Suprapubic skin (tissue), 3 donors: ENCODE results near the gene SCG2.

ENCODE experiments used
- POLR2AphosphoS5 ChIP-seq, 3 donors: sonication (generic); formaldehyde crosslinking; IDR thresholded peaks; one replicate each; pipeline ENCODE4 v1.6.1; 2017; ENCODE audit warnings: antibody characterized with exemption in 3 of 3
- TF ChIP-seq, protein P1 (sequence below), 2 donors: fragments of 200-600 bp in 1 of 2; fragments of 450-650 bp in 1 of 2; sonication (generic) in 1 of 2; IDR thresholded peaks; one replicate each; pipeline ENCODE4 v1.5.1; 2016 to 2019; ENCODE audit warnings: antibody characterized with exemption in 2 of 2, mild to moderate bottlenecking in 1 of 2, moderate library complexity in 1 of 2

DNA sequence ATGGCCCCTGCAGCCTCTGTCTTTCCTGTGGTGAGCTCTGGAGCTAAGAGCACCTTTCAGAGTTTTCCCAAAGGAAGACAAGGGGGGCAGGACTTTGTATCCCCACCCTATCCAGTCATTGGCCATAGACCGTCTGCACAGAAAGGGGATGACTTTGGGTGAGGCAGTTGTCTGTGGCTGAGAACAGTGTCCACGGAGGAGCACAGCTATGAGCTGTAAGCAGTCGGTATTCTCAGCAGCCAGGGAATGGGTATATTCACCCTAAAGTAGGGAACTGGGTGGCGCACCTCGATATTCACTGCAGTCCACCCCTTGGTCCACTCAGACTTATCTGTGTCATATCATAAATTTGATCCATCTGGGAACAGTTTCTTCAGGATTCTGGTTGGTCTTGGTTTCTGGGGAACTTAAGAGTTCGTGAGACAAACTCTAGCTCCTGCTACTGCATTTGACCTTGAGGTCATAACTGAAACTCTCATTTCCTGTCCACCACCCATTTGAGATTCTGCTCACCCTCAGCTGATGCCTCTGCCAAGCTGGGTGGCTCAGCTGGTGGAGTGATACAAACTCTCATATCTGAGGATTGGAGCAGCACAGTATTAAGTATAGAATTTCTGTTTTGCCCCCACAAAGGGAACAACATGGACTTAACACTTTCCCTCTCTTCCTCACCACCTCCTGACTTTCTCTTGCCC lies 45.2 kb upstream of the SCG2 start:
- TF ChIP-seq, protein P1, sequence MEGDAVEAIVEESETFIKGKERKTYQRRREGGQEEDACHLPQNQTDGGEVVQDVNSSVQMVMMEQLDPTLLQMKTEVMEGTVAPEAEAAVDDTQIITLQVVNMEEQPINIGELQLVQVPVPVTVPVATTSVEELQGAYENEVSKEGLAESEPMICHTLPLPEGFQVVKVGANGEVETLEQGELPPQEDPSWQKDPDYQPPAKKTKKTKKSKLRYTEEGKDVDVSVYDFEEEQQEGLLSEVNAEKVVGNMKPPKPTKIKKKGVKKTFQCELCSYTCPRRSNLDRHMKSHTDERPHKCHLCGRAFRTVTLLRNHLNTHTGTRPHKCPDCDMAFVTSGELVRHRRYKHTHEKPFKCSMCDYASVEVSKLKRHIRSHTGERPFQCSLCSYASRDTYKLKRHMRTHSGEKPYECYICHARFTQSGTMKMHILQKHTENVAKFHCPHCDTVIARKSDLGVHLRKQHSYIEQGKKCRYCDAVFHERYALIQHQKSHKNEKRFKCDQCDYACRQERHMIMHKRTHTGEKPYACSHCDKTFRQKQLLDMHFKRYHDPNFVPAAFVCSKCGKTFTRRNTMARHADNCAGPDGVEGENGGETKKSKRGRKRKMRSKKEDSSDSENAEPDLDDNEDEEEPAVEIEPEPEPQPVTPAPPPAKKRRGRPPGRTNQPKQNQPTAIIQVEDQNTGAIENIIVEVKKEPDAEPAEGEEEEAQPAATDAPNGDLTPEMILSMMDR (IDR thresholded peaks at IDR 0.05): no peak
- no peak for TF ChIP-seq POLR2AphosphoS5 (IDR thresholded peaks at IDR 0.05)
